GM12874 (cell line): ENCODE data around the gene SCYGR4.
"Not testable (repeated sequence)": the region's sequence is repeated elsewhere in the genome, so short reads cannot be mapped to it uniquely, and the experiment has no call there.

ENCODE experiments used
- CTCF ChIP-seq: IDR thresholded peaks from 2 replicates; pipeline ENCODE4 v1.5.1; 2011; ENCODE audit warnings: low read depth, mild to moderate bottlenecking, control low read depth, low read length, moderate library complexity; ENCODE audit not compliant: insufficient read depth

Gene SCYGR4

GRCh38 chr2:227654426-227654825 is 37.1 kb downstream of the SCYGR4 start:
- TF ChIP-seq CTCF = no peak

GRCh38 chr2:227655454-227655853 is 38.2 kb downstream of the SCYGR4 start:
- TF ChIP-seq CTCF = no peak

GRCh38 chr2:227657199-227657845 is 40.0 kb downstream of the SCYGR4 start:
- no peak for TF ChIP-seq CTCF

- TF ChIP-seq CTCF = no peak
Observed at GRCh38 chr2:227661025-227661649, 43.8 kb downstream of the SCYGR4 start.

- no peak for TF ChIP-seq CTCF
Observed at GRCh38 chr2:227661827-227662226, 44.5 kb downstream of the SCYGR4 start.

- TF ChIP-seq CTCF = no peak
Observed at GRCh38 chr2:227665189-227665940, 48.1 kb downstream of the SCYGR4 start.

GRCh38 chr2:227666631-227667170 is 49.4 kb downstream of the SCYGR4 start, which contains the start of gene SCYGR5:
TSS of gene SCYGR5 (plus strand) at chr2:227666804. CDS start at chr2:227666804, 0 bp downstream.
- TF ChIP-seq CTCF = not testable (repeated sequence)
